Measurements from ENCODE around the gene DST. TPM values are rescaled to one million over a fixed set of nuclear protein-coding genes. Genes with fewer than 3 reads are reported as not detected.

DST gene
- total RNA-seq, 1 donor from 2014 or later = 442 TPM

- no peaks in the 10 kb centered on the region for H3K9me3 Mint-ChIP-seq (ENCODE audit: unreplicated experiment)
- H3K27ac ChIP-seq (ENCODE audit: low read depth, low read length) = no peak overlapping the region
- no peaks in the 10 kb centered on the region for H3K79me2 ChIP-seq (ENCODE audit: insufficient read depth, low read length)
- H3K27ac Mint-ChIP-seq (ENCODE audit: unreplicated experiment) = peak overlapping the region; percentile 8
- no peaks in the 10 kb centered on the region for H3K27me3 ChIP-seq (ENCODE audit: insufficient read depth, low read length)
- H3K4me3 Mint-ChIP-seq (ENCODE audit: unreplicated experiment) = no peak overlapping the region
- FAIRE-seq (no peak), DNase-seq (ENCODE audit: low read depth) (peak; percentile 23)
- peaks cover 55% of the 10 kb centered on the region for H3K36me3 ChIP-seq (ENCODE audit: insufficient read depth, low read length)
- H3K4me2 ChIP-seq (ENCODE audit: low read length) = no peak overlapping the region
- H3K4me3 ChIP-seq (ENCODE audit: insufficient read depth, low read depth, low read length) = no peak overlapping the region
- no peaks in the 10 kb centered on the region for H3K27me3 Mint-ChIP-seq (ENCODE audit: low read depth, unreplicated experiment)
- TF ChIP-seq EZH2 (IDR thresholded peaks at IDR 0.05; ENCODE audit: insufficient read depth, low read length) (no peak), CTCF (IDR thresholded peaks at IDR 0.05; ENCODE audit: insufficient read depth, low read depth, low read length) (peak; percentile 70)
- H3K36me3 Mint-ChIP-seq (ENCODE audit: low read depth, unreplicated experiment) = peaks cover 8% of the 10 kb centered on the region
- H3K9ac ChIP-seq (ENCODE audit: low read length) = no peak overlapping the region
- no peaks in the 10 kb centered on the region for H3K9me3 ChIP-seq (ENCODE audit: insufficient read depth, low read depth, low read length)
- H3K4me1 ChIP-seq (ENCODE audit: insufficient read depth, low read length) = no peaks in the 10 kb centered on the region
- peaks cover 11% of the 10 kb centered on the region for H3K4me1 Mint-ChIP-seq (ENCODE audit: low read depth, unreplicated experiment)
- H2AFZ ChIP-seq (ENCODE audit: low read depth, low read length) = no peak overlapping the region
- peaks cover 23% of the 10 kb centered on the region for H4K20me1 ChIP-seq (ENCODE audit: insufficient read depth, low read length)
Observed at GRCh38 chr6:56595490-56596122, 47.1 kb downstream of the DST start.

- DNase-seq (ENCODE audit: low read depth) = no peak
- H3K36me3 ChIP-seq (ENCODE audit: insufficient read depth, low read length) = peaks cover 54% of the 10 kb centered on the region
Observed at GRCh38 chr6:56594699-56595098, 48.0 kb downstream of the DST start.

More at GRCh38 chr6:56594699-56595098, 48.0 kb downstream of the DST start:
- no peak overlapping the region for H3K27ac Mint-ChIP-seq (ENCODE audit: unreplicated experiment)
- H3K27ac ChIP-seq (ENCODE audit: low read depth, low read length) = no peak overlapping the region
- no peak overlapping the region for H3K4me3 ChIP-seq (ENCODE audit: insufficient read depth, low read depth, low read length)
- peaks cover 11% of the 10 kb centered on the region for H3K4me1 Mint-ChIP-seq (ENCODE audit: low read depth, unreplicated experiment)
- H4K20me1 ChIP-seq (ENCODE audit: insufficient read depth, low read length) = peaks cover 25% of the 10 kb centered on the region
- no peak overlapping the region for H3K4me3 Mint-ChIP-seq (ENCODE audit: unreplicated experiment)
- peaks cover 8% of the 10 kb centered on the region for H3K36me3 Mint-ChIP-seq (ENCODE audit: low read depth, unreplicated experiment)
- no peak overlapping the region for H3K4me2 ChIP-seq (ENCODE audit: low read length)
- H2AFZ ChIP-seq (ENCODE audit: low read depth, low read length) = no peak overlapping the region
- no peaks in the 10 kb centered on the region for H3K9me3 Mint-ChIP-seq (ENCODE audit: unreplicated experiment)
- H3K79me2 ChIP-seq (ENCODE audit: insufficient read depth, low read length) = no peaks in the 10 kb centered on the region
- FAIRE-seq = no peak
- no peaks in the 10 kb centered on the region for H3K4me1 ChIP-seq (ENCODE audit: insufficient read depth, low read length)
- no peak overlapping the region for H3K9ac ChIP-seq (ENCODE audit: low read length)
- no peaks in the 10 kb centered on the region for H3K9me3 ChIP-seq (ENCODE audit: insufficient read depth, low read depth, low read length)
- no peaks in the 10 kb centered on the region for H3K27me3 Mint-ChIP-seq (ENCODE audit: low read depth, unreplicated experiment)
- TF ChIP-seq EZH2 (IDR thresholded peaks at IDR 0.05; ENCODE audit: insufficient read depth, low read length) = no peak
- TF ChIP-seq CTCF (IDR thresholded peaks at IDR 0.05; ENCODE audit: insufficient read depth, low read depth, low read length) = no peak
- H3K27me3 ChIP-seq (ENCODE audit: insufficient read depth, low read length) = no peaks in the 10 kb centered on the region

Data from astrocyte (in vitro differentiated cells and primary cell).